HG03280 (cell line): ENCODE data around the gene PER1.

ENCODE experiments used
- ATAC-seq: cut with Tn5 transposase; IDR thresholded peaks from one replicate; pipeline ENCODE4 v1.9.1; 2021; ENCODE audit warnings: mild to moderate bottlenecking, moderate library complexity; ENCODE audit not compliant: unreplicated experiment

The PER1 gene

DNA sequence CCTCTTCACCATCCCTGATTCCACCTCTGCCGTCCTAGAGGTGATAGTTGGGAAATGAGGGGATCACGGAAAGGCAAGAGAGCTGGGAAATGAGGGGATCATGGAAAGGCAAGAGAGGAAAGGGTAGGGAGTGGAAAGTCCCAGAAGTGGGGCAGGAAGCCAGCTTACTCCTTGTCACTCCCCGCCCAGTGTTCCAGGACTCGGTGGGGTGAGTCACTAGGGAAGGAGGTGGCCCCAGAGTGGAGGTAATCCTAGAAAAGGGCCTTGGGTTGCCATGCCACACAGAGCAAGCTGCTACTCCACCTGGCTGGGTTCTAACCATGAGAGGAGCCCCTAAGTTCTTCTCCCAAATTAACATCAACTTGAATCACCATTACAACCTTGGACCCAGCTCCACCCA, 48.7 kb downstream of the PER1 start:
- no peak for ATAC-seq

DNA sequence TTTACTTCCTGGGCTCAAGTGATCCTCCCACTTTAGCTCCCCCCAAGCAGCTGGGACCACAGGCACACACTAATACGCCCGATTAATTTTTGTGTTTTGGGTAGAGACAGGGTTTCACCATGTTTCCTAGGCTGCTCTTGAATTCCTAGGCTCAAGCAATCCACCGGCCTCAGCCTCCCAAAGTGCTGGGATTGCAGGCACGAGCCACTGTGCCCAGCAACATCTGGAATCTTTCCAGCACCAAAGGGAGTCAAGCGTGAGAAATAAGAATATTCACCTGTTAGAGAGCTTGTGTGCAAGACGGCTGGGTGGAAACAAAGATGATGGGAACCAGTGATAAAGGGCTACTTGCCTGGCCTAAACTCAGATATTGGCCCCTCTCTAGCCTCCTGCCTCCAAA, 50.5 kb downstream of the PER1 start:
- ATAC-seq: no peak

DNA sequence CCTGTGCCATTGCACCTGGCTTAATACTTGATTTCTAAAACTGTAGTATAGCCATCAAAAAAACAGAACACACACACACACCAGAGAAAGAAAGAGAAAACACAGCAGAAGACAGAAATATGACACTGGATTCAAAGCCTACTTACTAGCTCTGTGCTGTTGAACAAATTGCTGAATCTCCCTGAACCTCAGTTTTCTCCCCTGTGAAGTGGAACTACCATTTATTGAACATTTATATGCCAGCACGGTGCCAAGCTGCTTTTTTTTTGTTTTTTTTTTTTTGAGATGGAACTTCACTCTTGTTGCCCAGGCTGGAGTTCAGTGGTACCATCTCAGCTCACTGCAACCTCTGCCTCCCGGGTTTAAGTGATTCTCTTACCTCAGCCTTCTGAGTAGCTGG, 51.4 kb downstream of the PER1 start:
- no peak for ATAC-seq

DNA sequence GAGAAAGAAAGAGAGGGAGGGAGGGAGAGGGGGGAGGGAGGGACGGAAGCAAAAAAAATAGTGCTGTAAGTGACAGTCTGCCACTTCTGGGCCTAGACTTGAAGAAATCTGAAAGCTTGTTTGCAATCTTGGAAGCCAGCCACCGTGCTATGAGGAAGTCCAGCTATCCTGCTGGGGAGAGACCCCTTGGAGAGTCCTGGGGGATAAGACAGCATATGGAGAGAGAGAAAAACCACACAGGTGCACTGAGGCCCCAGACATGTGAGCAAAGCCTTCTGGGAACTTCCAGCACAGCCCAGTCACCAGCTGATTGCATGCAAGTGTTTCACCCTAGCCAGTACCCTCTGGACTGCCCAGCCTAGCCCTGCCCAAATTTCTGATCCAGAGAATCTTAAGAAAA, 52.1 kb downstream of the PER1 start:
- no peak for ATAC-seq

DNA sequence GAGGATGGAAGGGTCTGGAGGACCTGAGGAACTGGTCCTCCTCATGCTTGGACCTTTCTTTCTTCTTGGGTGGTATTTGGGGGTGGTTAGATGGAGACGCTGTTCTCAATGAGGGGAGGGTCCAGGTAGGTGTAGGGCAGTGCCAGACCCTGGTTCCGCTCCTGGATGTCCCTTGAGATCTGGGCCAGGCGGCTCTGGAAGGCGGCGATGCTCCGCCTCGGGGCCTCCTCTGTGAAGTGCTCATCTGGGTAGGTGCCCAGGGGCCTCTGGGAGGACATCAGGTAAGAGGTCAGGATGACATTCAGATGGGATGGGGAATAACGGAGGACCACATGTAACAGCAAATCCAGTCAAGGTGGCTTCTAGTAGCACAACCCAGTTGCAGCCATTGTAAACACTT, 55.7 kb downstream of the PER1 start:
- no peak for ATAC-seq

DNA sequence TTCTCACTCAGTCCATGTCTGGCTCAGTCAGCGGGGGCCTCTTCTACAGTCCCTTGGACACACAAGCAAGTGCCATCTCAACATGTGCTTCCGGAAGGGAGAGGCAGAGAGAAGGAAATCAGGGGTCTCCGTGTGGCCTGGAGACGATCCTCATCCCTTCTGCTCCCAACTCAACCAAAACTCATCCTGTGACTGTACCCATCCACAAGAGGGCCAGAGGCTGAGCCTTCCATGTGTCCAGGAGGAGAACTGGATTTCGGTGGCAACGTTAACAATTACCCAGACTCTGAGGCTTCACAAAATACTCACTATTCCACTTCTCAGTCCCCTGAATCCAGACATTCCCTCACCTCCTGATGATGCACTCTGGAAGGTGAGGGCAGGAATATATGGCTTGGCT, 56.8 kb downstream of the PER1 start:
- ATAC-seq: no peak

DNA sequence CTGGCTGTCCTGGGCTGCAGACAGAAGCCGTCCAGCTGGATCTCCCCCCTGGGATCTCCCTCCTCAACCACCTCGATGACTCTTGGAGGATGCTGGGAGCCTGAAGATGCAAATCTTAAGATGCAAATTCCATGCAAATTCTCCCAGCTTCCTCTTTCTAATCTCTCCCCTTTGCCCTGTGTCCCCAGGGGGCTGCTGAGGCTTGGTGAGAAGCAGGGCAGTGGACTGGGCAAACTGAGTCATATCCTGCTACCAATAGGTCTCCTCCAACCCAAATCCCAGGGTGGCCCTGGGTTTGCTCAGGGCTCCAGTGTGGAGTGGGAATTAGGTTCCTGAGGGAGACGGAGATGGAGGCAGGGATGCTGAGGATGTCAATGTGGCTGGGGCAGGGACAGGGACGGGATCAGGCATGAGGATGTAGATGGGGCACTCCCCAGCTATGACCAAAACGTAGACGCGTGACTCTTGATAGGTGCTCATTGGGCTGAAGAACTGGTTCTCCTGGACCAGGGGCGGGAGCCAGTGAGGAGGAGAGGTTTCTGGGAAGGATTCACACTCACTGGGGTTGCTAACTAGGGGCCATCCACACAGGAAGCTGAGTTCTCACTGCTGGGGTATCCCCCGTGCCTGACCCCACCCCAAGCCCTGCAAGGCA, 61.0 kb downstream of the PER1 start:
- ATAC-seq: no peak
